GM12875 (cell line): ENCODE measurements around the gene LIMS2.

Experiments
- H3K4me3 ChIP-seq: one replicate; pipeline ENCODE4 v1.5.1; 2011; ENCODE audit warnings: low read depth, low read length, control low read depth
- TF ChIP-seq, protein P1 (sequence below): IDR thresholded peaks from 2 replicates; pipeline ENCODE4 v1.5.1; 2011; ENCODE audit warnings: low read depth, mild to moderate bottlenecking, control low read depth, inconsistent platforms, low read length, moderate library complexity, borderline replicate concordance; ENCODE audit not compliant: insufficient read depth

The LIMS2 gene, protein sequence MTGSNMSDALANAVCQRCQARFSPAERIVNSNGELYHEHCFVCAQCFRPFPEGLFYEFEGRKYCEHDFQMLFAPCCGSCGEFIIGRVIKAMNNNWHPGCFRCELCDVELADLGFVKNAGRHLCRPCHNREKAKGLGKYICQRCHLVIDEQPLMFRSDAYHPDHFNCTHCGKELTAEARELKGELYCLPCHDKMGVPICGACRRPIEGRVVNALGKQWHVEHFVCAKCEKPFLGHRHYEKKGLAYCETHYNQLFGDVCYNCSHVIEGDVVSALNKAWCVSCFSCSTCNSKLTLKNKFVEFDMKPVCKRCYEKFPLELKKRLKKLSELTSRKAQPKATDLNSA

GRCh38 chr2:127675331-127676261 is at the start of gene LIMS2:
Gene LIMS2, minus strand, starts transcription at chr2:127675530. Its CDS starts 506 bp downstream, at chr2:127675024.
- TF ChIP-seq, protein P1, sequence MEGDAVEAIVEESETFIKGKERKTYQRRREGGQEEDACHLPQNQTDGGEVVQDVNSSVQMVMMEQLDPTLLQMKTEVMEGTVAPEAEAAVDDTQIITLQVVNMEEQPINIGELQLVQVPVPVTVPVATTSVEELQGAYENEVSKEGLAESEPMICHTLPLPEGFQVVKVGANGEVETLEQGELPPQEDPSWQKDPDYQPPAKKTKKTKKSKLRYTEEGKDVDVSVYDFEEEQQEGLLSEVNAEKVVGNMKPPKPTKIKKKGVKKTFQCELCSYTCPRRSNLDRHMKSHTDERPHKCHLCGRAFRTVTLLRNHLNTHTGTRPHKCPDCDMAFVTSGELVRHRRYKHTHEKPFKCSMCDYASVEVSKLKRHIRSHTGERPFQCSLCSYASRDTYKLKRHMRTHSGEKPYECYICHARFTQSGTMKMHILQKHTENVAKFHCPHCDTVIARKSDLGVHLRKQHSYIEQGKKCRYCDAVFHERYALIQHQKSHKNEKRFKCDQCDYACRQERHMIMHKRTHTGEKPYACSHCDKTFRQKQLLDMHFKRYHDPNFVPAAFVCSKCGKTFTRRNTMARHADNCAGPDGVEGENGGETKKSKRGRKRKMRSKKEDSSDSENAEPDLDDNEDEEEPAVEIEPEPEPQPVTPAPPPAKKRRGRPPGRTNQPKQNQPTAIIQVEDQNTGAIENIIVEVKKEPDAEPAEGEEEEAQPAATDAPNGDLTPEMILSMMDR: no peak
- no peak within 1 kb of the TSS for H3K4me3 ChIP-seq

GRCh38 chr2:127722807-127723206 is 47.5 kb upstream of the LIMS2 start:
- no peak overlapping the region for H3K4me3 ChIP-seq
- TF ChIP-seq, protein P1: no peak

DNA sequence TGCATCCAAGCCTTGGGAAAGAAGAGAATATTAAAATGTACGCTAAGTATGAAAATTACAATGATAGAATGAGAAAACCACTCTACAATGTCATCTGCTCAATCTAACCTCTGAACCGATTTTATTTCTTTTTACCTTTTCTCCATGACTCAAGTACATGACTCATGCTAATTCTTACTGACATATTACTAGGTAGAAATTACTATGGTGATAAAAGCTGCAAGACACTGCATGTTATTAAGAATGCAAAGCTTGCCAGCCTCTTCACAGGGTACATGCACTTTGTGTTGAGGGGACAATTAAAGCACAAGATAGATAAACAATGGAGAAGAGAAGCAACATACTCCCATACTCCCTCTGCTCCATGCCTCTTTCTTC is 46.6 kb upstream of the LIMS2 start:
- TF ChIP-seq, protein P1: no peak

GRCh38 chr2:127721311-127721977 is 46.1 kb upstream of the LIMS2 start:
- TF ChIP-seq, protein P1: no peak

More for the DNA sequence above, 46.6 kb upstream of the LIMS2 start:
- H3K4me3 ChIP-seq: no peak overlapping the region

GRCh38 chr2:127719301-127720218 is 44.2 kb upstream of the LIMS2 start:
- TF ChIP-seq, protein P1: no peak
- no peak overlapping the region for H3K4me3 ChIP-seq

More at GRCh38 chr2:127721311-127721977, 46.1 kb upstream of the LIMS2 start:
- H3K4me3 ChIP-seq: no peak overlapping the region

GRCh38 chr2:127718271-127718670 is 42.9 kb upstream of the LIMS2 start:
- H3K4me3 ChIP-seq: no peak overlapping the region
- TF ChIP-seq, protein P1: no peak
